ENCODE data around the gene SNED1.

DNA sequence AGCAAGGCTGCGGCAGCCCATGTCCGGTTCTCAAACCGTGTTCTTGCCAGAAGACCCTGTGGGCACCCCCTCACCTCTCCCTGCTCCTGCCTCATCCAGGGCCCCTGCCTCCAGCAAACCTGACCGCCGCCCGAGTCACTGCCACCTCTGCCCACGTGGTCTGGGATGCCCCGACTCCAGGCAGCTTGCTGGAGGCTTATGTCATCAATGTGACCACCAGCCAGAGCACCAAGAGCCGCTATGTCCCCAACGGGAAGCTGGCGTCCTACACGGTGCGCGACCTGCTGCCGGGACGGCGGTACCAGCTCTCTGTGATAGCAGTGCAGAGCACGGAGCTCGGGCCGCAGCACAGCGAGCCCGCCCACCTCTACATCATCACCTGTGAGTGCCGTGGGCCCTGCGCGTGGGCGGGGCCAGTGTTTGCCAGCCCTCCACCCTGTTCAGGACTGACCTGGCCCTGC lies 71.4 kb downstream of the SNED1 start:
- TF ChIP-seq, protein P1, sequence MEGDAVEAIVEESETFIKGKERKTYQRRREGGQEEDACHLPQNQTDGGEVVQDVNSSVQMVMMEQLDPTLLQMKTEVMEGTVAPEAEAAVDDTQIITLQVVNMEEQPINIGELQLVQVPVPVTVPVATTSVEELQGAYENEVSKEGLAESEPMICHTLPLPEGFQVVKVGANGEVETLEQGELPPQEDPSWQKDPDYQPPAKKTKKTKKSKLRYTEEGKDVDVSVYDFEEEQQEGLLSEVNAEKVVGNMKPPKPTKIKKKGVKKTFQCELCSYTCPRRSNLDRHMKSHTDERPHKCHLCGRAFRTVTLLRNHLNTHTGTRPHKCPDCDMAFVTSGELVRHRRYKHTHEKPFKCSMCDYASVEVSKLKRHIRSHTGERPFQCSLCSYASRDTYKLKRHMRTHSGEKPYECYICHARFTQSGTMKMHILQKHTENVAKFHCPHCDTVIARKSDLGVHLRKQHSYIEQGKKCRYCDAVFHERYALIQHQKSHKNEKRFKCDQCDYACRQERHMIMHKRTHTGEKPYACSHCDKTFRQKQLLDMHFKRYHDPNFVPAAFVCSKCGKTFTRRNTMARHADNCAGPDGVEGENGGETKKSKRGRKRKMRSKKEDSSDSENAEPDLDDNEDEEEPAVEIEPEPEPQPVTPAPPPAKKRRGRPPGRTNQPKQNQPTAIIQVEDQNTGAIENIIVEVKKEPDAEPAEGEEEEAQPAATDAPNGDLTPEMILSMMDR (IDR thresholded peaks at IDR 0.05), result no peak
- no peak for TF ChIP-seq POLR2A (IDR thresholded peaks at IDR 0.05)
